ENCODE measurements around the gene ZDHHC8.

GRCh38 chr22:20111045-20111688, 20.4 kb upstream of the ZDHHC8 start:
- TF ChIP-seq CTCF (IDR thresholded peaks at IDR 0.05; ENCODE audit: borderline replicate concordance, extremely low read depth, low read length, poor library complexity, severe bottlenecking) (peak; percentile 57), EZH2 (IDR thresholded peaks at IDR 0.05; ENCODE audit: borderline replicate concordance, low read depth, low read length, severe bottlenecking) (no peak)
